ENCODE data around the gene NAPB. TPM values are rescaled to one million over a fixed set of nuclear protein-coding genes. Genes with fewer than 3 reads are reported as not detected.

The NAPB gene
- total RNA-seq, 4 donors from 2014 or later, result 7.4 to 13.9 (median 11.9) TPM

DNA sequence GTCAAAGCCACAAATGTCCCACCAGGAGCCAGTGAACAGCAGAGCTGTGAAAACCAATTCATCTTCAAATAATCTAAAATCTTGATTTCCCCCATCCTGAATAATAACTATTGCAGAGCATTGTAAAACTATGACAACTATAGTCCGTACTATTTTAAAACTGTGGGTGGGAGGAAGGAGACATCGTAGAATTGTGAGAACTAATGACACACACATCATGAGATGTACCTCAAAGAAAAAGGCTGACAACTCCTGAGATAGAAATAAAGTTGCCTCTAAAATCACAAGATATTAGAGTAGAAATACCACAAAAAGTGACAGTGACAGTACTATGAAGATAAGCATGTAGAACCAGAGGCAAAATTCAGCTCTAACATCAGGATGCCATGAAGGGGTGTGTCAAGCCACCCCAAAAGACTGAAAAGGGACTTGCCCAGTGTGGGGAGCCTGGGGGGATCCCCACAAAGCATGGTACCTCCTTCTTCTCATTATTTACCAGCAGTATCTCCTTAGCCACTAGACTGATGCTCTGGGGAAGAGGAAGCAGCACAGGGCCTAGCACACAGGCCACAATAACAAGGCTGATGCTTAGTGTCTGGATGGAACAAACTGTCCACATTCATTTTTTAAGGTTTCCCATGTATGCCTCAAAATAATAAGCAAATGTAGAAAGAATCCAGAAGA lies 13.4 kb downstream of the NAPB start:
- Histone ChIP-seq H3K27me3 (no peaks in the 10 kb centered on the region), H3K36me3 (no peaks in the 10 kb centered on the region), H3K4me3 (no peak overlapping the region), H3K27ac (no peak overlapping the region), H3K9me3 (no peaks in the 10 kb centered on the region), H3K4me1 (peaks cover 0 to 6% (median 0%) of the 10 kb centered on the region in 4 donors)
- no peak for DNase-seq
- TF ChIP-seq, protein P1, sequence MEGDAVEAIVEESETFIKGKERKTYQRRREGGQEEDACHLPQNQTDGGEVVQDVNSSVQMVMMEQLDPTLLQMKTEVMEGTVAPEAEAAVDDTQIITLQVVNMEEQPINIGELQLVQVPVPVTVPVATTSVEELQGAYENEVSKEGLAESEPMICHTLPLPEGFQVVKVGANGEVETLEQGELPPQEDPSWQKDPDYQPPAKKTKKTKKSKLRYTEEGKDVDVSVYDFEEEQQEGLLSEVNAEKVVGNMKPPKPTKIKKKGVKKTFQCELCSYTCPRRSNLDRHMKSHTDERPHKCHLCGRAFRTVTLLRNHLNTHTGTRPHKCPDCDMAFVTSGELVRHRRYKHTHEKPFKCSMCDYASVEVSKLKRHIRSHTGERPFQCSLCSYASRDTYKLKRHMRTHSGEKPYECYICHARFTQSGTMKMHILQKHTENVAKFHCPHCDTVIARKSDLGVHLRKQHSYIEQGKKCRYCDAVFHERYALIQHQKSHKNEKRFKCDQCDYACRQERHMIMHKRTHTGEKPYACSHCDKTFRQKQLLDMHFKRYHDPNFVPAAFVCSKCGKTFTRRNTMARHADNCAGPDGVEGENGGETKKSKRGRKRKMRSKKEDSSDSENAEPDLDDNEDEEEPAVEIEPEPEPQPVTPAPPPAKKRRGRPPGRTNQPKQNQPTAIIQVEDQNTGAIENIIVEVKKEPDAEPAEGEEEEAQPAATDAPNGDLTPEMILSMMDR (IDR thresholded peaks at IDR 0.05), result no peak
- TF ChIP-seq POLR2A (IDR thresholded peaks at IDR 0.05), result no peak

- no peaks in the 10 kb centered on the region for H3K9me3 ChIP-seq
- H3K27me3 ChIP-seq, result no peaks in the 10 kb centered on the region
- peaks cover 0 to 3% (median 0%) of the 10 kb centered on the region in 4 donors for H3K4me1 ChIP-seq
- no peak for DNase-seq
- H3K27ac ChIP-seq, result no peak overlapping the region
- no peaks in the 10 kb centered on the region for H3K36me3 ChIP-seq
- TF ChIP-seq POLR2A (IDR thresholded peaks at IDR 0.05), result no peak
- TF ChIP-seq, protein P1 (IDR thresholded peaks at IDR 0.05), result no peak
- no peak overlapping the region for H3K4me3 ChIP-seq
Observed at GRCh38 chr20:23406880-23407279, 14.4 kb downstream of the NAPB start.

GRCh38 chr20:23404196-23404595 lies 17.1 kb downstream of the NAPB start:
- TF ChIP-seq, protein P1 (IDR thresholded peaks at IDR 0.05), result no peak
- no peak for TF ChIP-seq POLR2A (IDR thresholded peaks at IDR 0.05)
- Histone ChIP-seq H3K9me3 (no peaks in the 10 kb centered on the region), H3K36me3 (no peaks in the 10 kb centered on the region), H3K4me3 (no peak overlapping the region), H3K27ac (no peak overlapping the region), H3K27me3 (no peaks in the 10 kb centered on the region), H3K4me1 (no peaks in the 10 kb centered on the region)
- DNase-seq, result no peak

DNA sequence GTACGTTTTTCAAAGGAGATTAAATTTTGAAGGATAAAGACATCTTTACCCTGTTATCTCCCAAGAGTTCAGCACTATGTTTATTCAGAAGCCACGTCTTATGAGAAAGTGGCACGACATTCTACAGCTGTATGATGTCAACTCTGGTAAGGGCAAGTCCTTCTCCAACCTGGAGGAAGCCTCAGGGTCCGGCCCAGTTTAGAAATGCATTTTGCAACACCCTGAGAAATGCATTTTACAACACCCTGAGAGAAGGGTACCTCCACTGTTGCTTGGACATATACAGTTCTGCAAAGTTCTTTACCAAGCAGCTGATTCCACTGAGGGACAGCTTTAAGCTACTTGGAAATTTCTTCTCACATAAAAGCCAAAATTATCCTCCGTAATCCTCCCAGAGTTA lies 17.5 kb downstream of the NAPB start:
- Histone ChIP-seq H3K27ac (no peak overlapping the region), H3K27me3 (no peaks in the 10 kb centered on the region), H3K4me1 (no peaks in the 10 kb centered on the region), H3K4me3 (no peak overlapping the region), H3K36me3 (no peaks in the 10 kb centered on the region), H3K9me3 (no peaks in the 10 kb centered on the region)
- DNase-seq, result no peak
- TF ChIP-seq, protein P1 (IDR thresholded peaks at IDR 0.05), result no peak
- TF ChIP-seq POLR2A (IDR thresholded peaks at IDR 0.05), result no peak

DNA sequence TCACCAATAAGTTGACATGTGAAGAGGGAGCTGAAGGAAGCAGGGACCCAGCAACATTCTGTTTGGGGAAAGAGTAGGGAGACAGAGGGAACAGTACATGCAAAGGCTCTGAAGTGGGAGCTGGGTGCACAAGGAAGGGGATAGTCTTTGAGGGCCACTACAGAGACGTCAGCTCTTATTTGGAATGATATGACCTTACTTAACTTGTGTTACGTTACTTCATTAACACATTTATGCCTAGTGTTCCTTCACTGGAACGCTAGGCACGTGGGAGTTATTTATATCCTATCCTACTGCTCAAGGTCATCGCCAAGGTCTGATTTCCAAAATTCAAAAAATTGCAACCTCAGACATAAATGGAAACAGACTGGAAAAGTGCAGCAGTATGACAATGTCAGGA lies 20.2 kb downstream of the NAPB start:
- H3K27ac ChIP-seq, result no peak overlapping the region
- no peak for DNase-seq
- TF ChIP-seq, protein P1 (IDR thresholded peaks at IDR 0.05), result no peak
- no peak for TF ChIP-seq POLR2A (IDR thresholded peaks at IDR 0.05)
- H3K36me3 ChIP-seq, result no peaks in the 10 kb centered on the region
- H3K9me3 ChIP-seq, result no peaks in the 10 kb centered on the region
- no peaks in the 10 kb centered on the region for H3K4me1 ChIP-seq
- H3K27me3 ChIP-seq, result no peaks in the 10 kb centered on the region
- H3K4me3 ChIP-seq, result no peak overlapping the region
